Activated CD8-positive, alpha-beta T cell treated with anti-CD3 and anti-CD28 coated beads for 36 hours (primary cell): ENCODE measurements around the gene DNLZ. TPM values are rescaled to one million over a fixed set of nuclear protein-coding genes. Genes with fewer than 3 reads are reported as not detected.

Experiments used
- ATAC-seq: fragments of 200-7000 bp; cut with Tn5 transposase; one replicate; pipeline ENCODE4 v1.10.0; 2021; ENCODE audit warnings: mild to moderate bottlenecking, moderate library complexity
- CTCF ChIA-PET: fragments of 350-600 bp; sonication (Branson Sonifier 250); formaldehyde crosslinking; loops from one replicate; lab custom pipeline; 2021; ENCODE audit warnings: antibody characterized with exemption; lab: Charles Lee
- POLR2A ChIA-PET: fragments of 350-600 bp; sonication (Branson Sonifier 250); formaldehyde crosslinking; loops from one replicate; lab custom pipeline; 2021; ENCODE audit warnings: antibody characterized with exemption; lab: Charles Lee
- DNase-seq: peaks from one replicate; pipeline ENCODE4 v3.0.0-alpha.2; 2020
- H3K27ac Mint-ChIP-seq: one replicate; pipeline ENCODE4 v1.8.0; 2021; ENCODE audit warnings: mild to moderate bottlenecking, mixed read lengths
- H3K27me3 Mint-ChIP-seq: one replicate; pipeline ENCODE4 v1.8.0; 2021; ENCODE audit warnings: mixed read lengths
- H3K36me3 Mint-ChIP-seq: one replicate; pipeline ENCODE4 v1.8.0; 2021; ENCODE audit warnings: low read depth, mixed read lengths
- H3K4me1 Mint-ChIP-seq: one replicate; pipeline ENCODE4 v1.8.0; 2021; ENCODE audit warnings: low read depth, mixed read lengths
- H3K4me3 Mint-ChIP-seq: one replicate; pipeline ENCODE4 v1.8.0; 2021; ENCODE audit warnings: mild to moderate bottlenecking, moderate library complexity, mixed read lengths
- H3K9me3 Mint-ChIP-seq: one replicate; pipeline ENCODE4 v1.8.0; 2021; ENCODE audit warnings: mixed read lengths
- intact Hi-C: fragments of 100-400 bp; cut with micrococcal nuclease; formaldehyde crosslinking; loops from one replicate; pipeline ENCODE4 v1.10.0; 2022
- total RNA-seq, 2 experiments: library from RNA; stranded (reverse); gene quantifications; one replicate each; pipeline ENCODE4 v1.2.3, GENCODE V29; 2021
- TF ChIP-seq, protein P1 (sequence below): fragments of 200-600 bp; IDR thresholded peaks from one replicate; pipeline ENCODE4 v1.8.0; 2022; ENCODE audit warnings: antibody characterized with exemption, mild to moderate bottlenecking

DNLZ gene
- total RNA-seq, 2 experiments from 2014 or later: 16.1 to 17.4 TPM

GRCh38 chr9:136327304-136327974, 36.1 kb downstream of the DNLZ start, which contains the start of gene GPSM1:
TSS of gene GPSM1 (plus strand) at chr9:136327539. CDS start at chr9:136327696, 157 bp downstream.
- intact Hi-C loops: no loop called here
- CTCF ChIA-PET: interaction anchor here (0.8 to 1.1 kb wide), 2 partner anchors 12 to 14 kb away, joined by 3 to 4 read pairs; no protein-coding TSS in a partner anchor
- TF ChIP-seq, protein P1, sequence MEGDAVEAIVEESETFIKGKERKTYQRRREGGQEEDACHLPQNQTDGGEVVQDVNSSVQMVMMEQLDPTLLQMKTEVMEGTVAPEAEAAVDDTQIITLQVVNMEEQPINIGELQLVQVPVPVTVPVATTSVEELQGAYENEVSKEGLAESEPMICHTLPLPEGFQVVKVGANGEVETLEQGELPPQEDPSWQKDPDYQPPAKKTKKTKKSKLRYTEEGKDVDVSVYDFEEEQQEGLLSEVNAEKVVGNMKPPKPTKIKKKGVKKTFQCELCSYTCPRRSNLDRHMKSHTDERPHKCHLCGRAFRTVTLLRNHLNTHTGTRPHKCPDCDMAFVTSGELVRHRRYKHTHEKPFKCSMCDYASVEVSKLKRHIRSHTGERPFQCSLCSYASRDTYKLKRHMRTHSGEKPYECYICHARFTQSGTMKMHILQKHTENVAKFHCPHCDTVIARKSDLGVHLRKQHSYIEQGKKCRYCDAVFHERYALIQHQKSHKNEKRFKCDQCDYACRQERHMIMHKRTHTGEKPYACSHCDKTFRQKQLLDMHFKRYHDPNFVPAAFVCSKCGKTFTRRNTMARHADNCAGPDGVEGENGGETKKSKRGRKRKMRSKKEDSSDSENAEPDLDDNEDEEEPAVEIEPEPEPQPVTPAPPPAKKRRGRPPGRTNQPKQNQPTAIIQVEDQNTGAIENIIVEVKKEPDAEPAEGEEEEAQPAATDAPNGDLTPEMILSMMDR: no peak
- Mint-ChIP-seq H3K36me3 (no peaks in the 10 kb centered on the region), H3K4me3 (peak within 1 kb of the TSS; percentile 65), H3K9me3 (no peaks in the 10 kb centered on the region), H3K27ac (no peak within 1 kb of the TSS), H3K27me3 (no peaks in the 10 kb centered on the region), H3K4me1 (peaks cover 6% of the 10 kb centered on the region)
- ATAC-seq (peak; percentile 57), DNase-seq (peak; percentile 50)
- POLR2A ChIA-PET: interaction anchor here (0.9 to 1.9 kb wide), 2 partner anchors 17 to 36 kb away, joined by 3 to 6 read pairs; partner anchors contain the start of gene DNLZ

DNA sequence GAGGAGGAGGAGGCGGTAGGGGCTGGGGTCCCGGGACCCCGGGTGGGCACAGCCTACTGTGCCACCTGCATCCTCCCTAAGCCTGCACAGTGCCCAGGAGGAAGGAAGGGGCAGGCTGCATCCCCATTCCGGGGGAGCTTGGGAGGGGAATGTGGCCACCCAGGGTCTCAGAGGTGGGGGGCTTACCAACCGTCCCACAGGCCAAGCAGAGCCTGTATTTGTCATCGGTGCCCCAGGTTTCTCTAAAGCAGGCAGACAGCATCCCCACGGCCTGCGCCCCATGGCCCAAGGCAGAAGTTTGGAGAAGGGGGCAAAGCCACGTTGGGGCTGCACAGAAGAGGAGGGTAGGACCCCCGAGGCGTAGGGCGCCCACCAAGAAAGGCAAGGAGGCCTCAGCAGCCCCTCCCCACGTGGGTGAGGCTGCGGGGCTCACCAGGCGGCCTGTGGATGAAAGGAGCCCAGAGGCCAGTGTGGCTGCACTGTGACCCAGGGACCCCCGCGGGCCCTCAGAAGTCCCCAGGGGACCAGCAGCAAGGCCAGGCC, 36.7 kb downstream of the DNLZ start:
- POLR2A ChIA-PET: interaction anchor here (0.9 kb wide), 1 partner anchor 36 kb away, joined by 6 read pairs; the partner anchor contains the start of gene DNLZ
- DNase-seq: no peak
- intact Hi-C loops: no loop called here
- ATAC-seq: no peak
- peak overlapping the region; percentile 65 for H3K4me3 Mint-ChIP-seq
- no peaks in the 10 kb centered on the region for H3K36me3 Mint-ChIP-seq
- CTCF ChIA-PET: interaction anchor here (1.1 to 1.6 kb wide), 2 partner anchors 14 to 36 kb away, joined by 3 to 5 read pairs; partner anchors contain the start of gene DNLZ
- peaks cover 6% of the 10 kb centered on the region for H3K4me1 Mint-ChIP-seq
- H3K9me3 Mint-ChIP-seq: no peaks in the 10 kb centered on the region
- no peak overlapping the region for H3K27ac Mint-ChIP-seq
- TF ChIP-seq, protein P1: no peak
- no peaks in the 10 kb centered on the region for H3K27me3 Mint-ChIP-seq

GRCh38 chr9:136326061-136326760, 37.3 kb downstream of the DNLZ start:
- ATAC-seq (no peak), DNase-seq (no peak)
- TF ChIP-seq, protein P1: no peak
- intact Hi-C loops: no loop called here
- Mint-ChIP-seq H3K4me3 (peak overlapping the region; percentile 65), H3K27ac (no peak overlapping the region), H3K36me3 (no peaks in the 10 kb centered on the region), H3K9me3 (no peaks in the 10 kb centered on the region), H3K27me3 (no peaks in the 10 kb centered on the region), H3K4me1 (peaks cover 6% of the 10 kb centered on the region)
- CTCF ChIA-PET: interaction anchor here (1.6 kb wide), 1 partner anchor 37 kb away, joined by 5 read pairs; the partner anchor contains the start of gene DNLZ
- POLR2A ChIA-PET: interaction anchor here (0.9 to 1.1 kb wide), 2 partner anchors 37 to 83 kb away, joined by 4 to 6 read pairs; partner anchors contain the start of gene DNLZ

DNA sequence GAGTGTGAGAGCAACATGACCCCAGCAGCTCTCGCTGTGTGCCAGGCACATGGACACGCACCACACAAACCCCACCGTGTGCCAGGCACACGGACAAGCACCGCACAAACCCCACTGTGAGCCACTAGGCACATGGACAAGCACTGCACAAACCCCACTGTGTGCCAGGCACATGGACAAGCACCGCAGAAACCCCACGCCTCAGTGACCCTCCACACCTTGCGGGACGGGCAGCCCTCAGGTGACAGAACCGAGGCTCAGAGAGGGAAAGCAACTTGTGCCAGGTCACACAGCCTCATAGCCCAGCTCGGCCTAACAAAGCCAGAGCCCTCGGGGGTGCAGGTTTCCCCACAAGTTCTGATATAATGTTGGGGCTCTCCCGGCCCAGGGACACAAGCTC, 38.2 kb downstream of the DNLZ start:
- Mint-ChIP-seq H3K4me3 (no peak overlapping the region), H3K27me3 (no peaks in the 10 kb centered on the region), H3K4me1 (peaks cover 6% of the 10 kb centered on the region), H3K36me3 (no peaks in the 10 kb centered on the region), H3K27ac (no peak overlapping the region), H3K9me3 (no peaks in the 10 kb centered on the region)
- CTCF ChIA-PET: interaction anchor here (1.6 kb wide), 1 partner anchor 38 kb away, joined by 5 read pairs; the partner anchor contains the start of gene DNLZ
- ATAC-seq (no peak), DNase-seq (no peak)
- intact Hi-C loops: no loop called here
- TF ChIP-seq, protein P1: no peak
- POLR2A ChIA-PET: interaction anchor here (1.1 kb wide), 1 partner anchor 84 kb away, joined by 4 read pairs; no protein-coding TSS in a partner anchor
